Glomerular visceral epithelial cell (primary cell): ENCODE data around the gene SLC12A7.
"Not testable (repeated sequence)": the region's sequence is repeated elsewhere in the genome, so short reads cannot be mapped to it uniquely, and the experiment has no call there.

ENCODE experiments used
- DNase-seq: peaks from one replicate; pipeline ENCODE4 v3.0.0-alpha.2; 2016; ENCODE audit errors: extremely low spot score

SLC12A7 gene

DNA sequence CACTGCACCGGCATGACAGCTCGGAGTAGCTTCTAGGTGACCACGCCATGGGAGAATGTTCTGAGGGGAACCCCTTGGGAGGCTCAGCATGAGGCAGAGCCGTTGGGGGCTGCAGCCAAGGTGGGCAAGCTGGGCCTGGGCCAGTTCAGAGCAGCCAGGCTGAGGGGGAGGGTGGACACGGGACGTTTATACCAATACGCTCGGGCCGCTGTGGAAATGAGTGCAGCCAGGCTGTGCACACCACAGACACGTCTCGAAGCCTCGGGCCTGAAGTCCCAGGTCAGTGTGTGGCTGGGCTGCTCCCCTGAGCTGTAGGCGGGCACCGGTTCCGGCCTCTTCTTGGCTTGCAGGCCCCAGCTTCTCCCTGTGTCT, 28.9 kb upstream of the SLC12A7 start:
- no peak for DNase-seq

- DNase-seq, result peak; percentile 73
Observed at GRCh38 chr5:1140171-1140817, 28.4 kb upstream of the SLC12A7 start.

DNA sequence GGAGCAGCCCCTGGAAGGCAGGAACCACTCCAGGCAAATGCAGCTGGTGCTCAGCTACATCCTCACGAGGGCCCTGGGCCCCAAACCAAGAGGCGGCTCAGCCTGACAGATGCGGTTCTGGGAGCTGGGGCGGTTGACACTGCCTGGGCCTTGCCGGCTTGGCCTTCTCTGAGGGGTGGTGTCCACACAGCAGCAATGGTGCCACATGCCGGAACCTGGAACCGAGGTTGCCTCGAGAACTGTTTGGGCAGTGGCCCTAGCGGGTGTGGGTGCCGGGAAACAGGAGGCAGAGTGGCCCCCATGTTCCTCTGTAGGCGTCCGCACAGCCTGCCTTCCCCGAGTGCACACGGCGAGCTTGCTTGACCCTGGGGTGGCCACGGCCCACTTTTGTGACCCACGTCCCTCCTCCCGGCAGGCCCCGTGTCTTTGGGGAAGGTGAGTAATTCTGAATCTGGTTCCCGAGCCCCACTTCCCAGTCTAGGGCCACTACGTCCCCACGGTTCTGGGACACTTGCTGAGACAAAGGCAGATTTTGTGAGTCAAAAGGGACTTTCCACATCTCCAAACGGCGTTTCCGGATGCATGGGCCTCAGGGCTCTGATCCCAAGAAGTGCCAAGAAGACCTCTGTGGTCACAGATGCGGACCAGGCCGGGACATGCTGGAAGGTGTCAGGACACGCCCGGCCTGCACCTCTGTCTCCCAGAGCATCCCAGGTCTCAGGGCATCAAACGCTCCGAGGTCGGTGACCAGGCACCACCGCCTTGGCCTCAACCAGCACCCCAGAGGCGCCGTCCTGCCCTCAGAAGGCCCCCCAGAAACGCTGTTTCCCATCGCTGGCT, 27.7 kb upstream of the SLC12A7 start:
- DNase-seq, result no peak

DNA sequence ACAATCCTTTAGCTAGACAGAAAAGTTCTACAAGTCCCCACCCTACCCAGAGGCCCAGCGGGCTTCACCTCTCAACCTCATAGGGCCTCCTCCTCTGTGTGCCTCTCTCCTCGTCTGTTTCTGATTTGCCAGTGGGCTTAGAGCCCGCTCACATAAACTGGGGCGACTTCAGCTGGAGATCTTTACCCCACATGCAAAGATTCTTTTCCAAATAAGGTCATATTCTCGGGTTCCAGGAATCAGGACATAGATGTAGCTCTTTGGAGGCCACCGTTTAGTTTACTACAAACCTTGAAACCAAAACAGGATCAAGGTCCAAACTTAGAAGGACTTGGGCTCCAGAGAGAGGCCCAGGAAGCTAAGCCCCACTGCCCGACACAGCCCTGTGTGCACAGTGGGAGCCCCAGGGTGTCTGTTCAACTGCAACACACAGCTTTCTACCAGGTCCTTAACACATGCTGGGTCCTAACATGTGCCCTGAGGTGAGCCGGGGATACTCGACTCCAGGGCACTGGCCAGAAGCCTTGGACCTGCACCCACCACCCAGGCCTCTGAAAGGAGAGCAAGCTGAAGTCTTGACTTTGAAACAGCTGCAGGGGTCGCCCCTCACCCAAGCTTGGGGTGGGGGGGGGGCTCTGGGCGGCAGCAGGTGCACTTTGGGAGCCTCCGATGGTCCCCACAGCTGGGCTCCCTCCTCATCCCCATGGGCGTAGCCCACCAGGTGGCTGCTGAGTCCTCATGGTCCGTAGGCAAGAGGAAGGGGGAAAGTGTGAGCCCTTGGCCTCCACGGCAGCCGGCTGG, 26.8 kb upstream of the SLC12A7 start:
- DNase-seq, result no peak

DNA sequence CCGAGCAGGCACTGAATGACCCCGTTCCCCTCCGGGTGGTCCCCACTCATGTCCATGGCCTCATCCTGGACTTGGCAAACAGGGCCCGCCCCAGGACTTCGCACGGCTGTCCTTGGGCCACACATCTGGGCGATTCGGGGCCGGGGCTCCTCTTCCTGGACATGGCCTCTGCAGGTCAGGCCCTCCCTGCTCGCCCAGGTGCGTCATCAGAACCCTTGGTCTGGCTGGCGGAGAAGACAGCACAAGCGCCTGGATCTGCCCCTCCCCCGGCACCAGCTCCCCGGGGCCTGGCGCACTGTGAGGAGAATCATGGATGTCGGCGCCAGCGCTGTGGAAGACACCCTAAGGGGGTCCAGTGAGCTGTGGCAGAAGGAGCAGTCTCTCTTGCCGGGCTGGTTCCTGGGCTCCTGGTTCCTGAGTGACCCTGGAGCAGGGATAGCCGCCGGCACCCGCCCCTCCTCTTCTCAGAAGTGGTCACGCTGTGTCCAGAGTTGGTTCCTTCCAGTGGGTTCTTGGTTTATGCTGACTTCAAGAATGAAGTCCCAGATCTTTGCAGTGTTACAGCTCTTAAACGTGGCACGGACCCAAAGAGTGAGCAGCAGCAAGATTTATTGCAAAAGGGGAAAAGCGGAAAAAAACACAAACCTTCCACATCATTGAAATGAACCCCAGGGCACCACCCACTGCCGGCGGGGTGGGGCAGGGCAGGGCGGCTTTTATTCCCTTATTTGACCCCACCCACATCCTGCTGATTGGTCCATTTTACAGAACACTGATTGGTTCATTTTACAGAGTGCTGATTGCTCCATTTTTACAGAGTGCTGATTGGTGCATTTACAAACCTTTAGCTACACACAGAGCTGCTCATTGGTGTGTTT, 25.9 kb upstream of the SLC12A7 start:
- DNase-seq, result no peak

- no peak for DNase-seq
Observed at GRCh38 chr5:1136814-1137213, 25.0 kb upstream of the SLC12A7 start.

GRCh38 chr5:1135696-1136525, 24.0 kb upstream of the SLC12A7 start:
- no peak for DNase-seq

GRCh38 chr5:1134478-1134877, 22.6 kb upstream of the SLC12A7 start:
- no peak for DNase-seq

DNA sequence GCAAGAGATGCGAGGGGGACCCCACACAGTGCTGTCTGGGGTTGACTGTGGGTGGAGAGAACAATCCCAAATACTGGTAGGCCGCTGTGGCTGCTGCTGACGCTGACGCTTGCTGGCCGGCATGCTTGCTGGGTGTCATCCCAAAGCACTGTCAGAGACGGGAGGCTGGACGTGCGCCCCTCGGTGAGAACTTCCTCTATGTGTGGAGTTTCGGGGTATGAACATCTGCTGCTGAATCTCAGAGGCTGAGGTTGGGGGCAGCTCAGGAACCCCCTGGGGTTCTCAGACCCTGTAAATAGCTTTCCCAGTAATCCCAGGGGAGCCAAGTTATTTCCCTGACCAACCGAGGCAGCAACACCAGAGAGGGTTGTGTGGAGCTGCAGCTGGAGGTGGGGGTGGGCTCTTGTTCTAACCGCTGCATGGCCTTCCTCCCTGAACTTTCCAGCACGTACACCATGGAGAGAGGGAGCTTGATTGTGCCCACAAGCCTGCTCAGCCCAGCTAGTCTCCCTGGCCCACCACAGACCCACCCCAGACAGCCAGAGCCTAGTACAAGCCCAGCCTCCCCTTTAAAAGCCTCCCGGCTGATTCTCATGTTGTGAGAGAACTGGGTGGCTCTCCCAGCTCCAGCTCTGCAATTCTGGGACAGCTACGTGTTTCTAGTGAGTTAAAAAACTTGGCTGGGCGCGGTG, 21.8 kb upstream of the SLC12A7 start:
- DNase-seq, result no peak

- DNase-seq, result no peak
Observed at GRCh38 chr5:1133108-1133507, 21.2 kb upstream of the SLC12A7 start.

DNA sequence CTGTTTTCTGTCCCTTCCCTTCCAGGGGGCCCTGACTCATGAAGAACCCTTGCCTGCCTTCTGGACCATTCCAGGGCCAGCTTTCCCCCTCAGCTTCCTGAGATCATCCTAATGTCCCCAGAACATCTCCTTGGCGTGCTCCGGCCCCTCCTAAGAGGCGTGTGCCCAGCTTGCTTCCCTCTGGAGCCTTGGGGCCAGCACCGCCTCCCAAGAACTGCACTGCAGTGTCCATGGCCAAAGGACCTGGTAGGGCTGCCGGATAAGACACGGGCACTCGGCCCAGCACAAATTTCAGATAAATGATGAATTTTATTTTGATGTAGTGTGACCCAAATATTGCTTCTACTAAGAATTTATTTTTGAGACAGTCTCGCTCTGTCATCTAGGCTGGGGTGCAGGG, 20.7 kb upstream of the SLC12A7 start:
- DNase-seq, result no peak

GRCh38 chr5:1131726-1132125, 19.9 kb upstream of the SLC12A7 start:
- DNase-seq, result no peak

DNA sequence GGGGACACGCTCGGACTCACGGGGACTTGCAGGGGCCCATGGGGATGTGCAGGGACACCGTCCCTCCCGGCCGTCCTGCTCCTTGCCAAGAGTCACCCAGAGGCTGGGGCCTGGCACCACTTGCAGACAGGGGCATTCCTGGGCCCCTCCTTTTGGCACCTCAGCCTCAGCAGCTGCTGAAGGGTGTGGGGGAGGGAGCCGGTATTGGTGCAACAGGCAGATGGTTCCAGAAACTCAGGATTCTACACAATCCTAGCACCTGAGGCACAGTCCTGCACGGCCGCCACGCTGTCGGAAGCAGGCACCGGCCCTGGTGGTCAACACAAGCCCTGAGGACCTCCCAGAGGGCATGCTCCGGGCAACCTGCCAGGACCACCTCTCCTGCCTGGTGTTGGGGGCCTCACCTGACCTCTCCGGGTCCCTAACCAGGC, 19.3 kb upstream of the SLC12A7 start:
- no peak for DNase-seq

DNA sequence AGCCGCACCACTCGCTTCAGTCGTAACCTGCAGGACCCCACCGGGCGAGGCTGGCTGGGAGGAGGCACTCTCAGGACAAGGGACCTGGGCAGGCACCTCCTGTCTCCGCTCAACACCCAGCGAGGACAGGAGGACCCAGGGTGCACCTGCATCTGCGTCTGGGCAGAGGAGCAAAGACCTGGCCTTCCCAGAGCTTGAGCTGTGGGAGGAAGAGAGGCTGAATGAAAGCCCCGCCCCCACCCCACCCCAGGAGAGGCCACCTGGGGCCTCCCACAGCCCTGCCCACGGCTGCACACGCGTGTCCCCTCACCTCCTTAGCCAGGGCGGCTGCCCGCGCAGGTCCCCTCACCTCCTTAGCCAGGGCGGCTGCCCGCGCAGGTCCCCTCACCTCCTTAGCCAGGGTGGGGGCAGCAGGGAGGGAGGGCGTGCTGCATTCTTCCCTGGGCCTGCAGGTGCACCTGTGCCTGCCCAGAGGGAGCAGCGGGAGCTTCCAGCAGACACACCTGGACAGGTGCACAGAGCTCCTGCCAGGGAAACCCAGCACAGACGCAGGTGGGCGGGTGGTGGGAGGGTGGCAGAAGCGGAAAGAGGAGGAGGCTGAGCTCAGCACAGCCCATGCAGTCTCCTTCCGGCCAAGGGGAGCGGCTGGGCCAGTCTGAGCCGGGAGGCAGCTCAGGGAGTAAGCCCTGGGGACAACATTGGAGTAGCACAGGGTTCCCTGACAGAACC, 18.5 kb upstream of the SLC12A7 start:
- DNase-seq, result no peak

DNA sequence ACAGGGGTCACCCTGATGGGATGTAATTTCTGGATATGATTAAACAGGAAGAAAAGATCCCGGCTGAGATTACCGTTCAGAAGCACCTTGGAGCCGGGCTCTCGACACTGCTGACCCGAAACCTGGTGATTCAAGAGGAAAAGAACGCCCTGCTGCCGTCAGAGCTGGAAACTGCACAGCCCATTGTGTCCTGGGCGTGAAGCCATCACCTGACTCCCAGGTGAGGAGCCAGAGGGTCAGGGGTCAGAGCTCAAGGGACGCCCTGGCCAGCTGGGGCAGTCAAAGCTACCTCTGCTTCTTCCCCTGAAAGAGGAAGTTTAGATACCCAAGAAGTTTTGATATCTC, 17.8 kb upstream of the SLC12A7 start:
- no peak for DNase-seq

DNA sequence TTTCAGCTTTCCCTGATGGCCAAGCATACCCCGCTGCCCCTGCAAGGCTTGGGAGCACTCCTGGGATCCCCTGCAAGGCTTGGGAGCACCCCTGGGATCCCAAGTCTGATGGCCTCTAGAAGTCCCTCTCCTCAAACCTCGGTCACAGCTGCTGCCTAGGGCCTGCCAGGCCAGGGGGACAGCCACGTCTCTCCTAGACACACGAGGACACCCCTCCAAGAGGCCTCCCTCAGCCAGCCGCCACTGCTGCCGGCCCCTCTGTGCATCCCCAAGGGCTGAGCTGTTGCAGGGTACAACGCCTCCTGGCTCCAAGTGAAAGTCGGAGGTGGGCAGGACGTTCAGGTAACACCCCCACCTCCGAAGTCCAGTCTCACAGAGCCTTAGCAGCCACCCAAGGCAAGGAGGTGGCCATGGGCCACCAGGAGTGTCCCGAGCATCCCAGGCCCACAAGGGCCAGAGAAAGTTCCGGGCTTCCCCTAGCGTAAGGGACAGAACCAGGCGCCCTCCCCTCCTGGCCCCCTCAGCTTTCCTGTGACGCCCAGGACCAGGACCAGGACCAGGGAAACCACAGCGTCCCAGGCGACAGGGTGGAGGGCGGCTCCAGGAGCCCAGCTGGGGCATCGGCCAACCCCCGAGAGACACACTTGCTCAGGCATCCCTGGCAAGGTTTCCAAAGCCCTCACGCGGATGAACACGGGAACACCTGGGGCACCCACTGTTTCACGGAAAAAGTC, 17.3 kb upstream of the SLC12A7 start:
- no peak for DNase-seq

DNA sequence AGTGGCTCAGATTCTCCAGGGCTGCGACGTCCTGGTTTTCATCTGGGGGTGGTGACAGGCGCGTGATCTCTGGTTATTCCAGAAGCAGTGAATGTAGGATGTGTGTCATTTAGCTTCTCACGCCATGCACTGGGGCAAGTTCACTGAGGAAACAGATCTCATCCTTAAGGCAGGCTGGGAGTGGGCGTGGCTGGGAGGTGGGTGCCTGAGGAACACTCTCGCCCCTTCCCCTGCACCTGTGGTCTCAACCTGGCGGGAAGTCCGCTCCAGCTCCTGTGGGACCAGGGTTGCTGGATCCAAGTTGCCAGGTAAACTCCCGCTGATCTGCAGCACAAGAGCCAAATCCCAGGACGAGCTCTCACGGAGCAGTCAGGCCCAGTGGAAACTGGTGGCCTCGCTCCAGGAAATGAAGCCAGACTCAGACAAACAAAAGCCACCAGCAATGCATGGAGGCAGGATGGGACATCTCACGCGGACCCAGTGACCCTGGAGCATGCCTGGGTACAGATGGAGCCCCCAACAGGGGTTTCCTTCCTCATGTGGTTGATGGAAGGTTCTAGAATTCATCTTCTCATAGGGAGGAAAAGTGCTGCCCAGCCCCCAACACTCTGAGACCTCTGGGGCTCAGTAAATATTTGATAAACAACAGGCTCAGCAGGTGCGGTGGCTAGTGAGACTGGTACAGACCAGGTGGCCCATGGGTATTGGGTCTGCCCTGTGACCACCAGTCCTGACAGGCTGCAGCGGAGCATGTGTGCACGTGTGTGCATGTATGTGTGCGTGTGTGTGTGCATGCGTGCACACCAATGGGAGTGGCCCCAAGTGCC, 16.3 kb upstream of the SLC12A7 start:
- DNase-seq, result no peak

GRCh38 chr5:1125695-1126094, 13.8 kb upstream of the SLC12A7 start:
- DNase-seq, result not testable (repeated sequence)
